Kidney glomerular epithelial cell (primary cell): ENCODE data around the gene HACD4.
A peak's percentile ranks its signal among the peaks of the same experiment; 100 is the strongest.

Experiments
- DNase-seq: peaks from one replicate; lab custom pipeline; 2025; lab: John Stamatoyannopoulos, UW

The HACD4 gene

GRCh38 chr9:21031091-21031807 lies at the start of gene HACD4:
HACD4 (minus strand) TSS chr9:21031640; CDS start chr9:21031590, 50 bp downstream.
- peak; percentile 44 for DNase-seq

- DNase-seq: no peak
Measured at GRCh38 chr9:21080793-21081192, 49.4 kb upstream of the HACD4 start.

GRCh38 chr9:21078702-21079101 lies 47.3 kb upstream of the HACD4 start:
- no peak for DNase-seq

DNA sequence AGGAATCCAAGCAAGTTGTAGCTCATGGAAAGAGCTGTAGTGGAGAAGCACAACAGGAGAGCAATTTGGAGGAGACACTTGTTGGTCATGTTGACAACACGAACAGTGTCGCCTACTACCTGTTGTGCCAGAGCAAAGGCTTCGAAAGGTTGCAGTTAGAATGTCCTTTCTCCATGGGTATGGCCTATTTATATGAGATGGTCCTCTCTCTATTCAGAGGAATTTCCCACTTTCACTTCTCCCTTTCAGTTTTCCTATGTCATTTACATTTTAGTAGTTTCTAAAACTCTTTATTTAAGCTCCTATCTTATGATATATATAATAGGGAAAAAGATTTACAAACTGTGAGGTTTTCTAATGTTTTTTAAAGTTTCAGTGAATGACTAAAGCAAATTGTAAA lies 46.3 kb upstream of the HACD4 start, which contains the start of gene IFNB1:
IFNB1 (minus strand) TSS at position 162 of the 400 bp plus-strand sequence; CDS start at position 89, 73 bp downstream.
- no peak for DNase-seq

- DNase-seq: no peak
Measured at GRCh38 chr9:21075484-21075883, 44.0 kb upstream of the HACD4 start.

GRCh38 chr9:21070906-21071305 lies 39.5 kb upstream of the HACD4 start:
- DNase-seq: no peak

GRCh38 chr9:21070171-21070571 lies 38.7 kb upstream of the HACD4 start:
- DNase-seq: peak; percentile 95

DNA sequence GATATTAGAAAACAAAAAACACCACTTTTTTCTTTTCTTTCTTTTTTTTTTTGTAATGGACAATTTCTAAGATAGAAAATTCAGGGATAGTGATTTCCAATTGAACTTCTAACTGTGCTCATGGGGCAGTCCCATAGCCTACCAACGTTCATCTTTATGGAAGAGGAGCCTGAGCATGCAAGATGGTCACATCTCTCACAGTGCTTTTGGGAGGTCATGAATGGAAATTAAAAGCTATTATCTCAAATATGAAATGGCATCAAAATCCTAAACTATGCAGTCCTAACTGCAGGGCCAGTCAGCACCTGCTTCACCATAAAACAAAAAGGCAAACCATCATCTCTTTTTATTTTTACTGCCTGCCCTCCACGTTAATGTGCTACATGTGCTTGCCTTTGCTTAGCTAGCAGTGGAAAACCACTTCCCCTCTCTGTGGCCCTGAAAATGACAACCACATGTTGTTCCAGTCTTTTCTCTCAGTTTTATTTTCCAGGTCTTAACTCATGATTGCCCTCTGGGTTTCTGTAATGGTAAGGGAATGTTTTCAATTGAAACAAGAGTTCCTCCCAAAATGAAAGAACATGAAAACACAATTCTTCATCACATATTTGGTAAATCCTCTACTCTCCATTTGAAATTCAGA lies 29.6 kb upstream of the HACD4 start:
- DNase-seq: no peak

GRCh38 chr9:21056931-21057330 lies 25.5 kb upstream of the HACD4 start:
- no peak for DNase-seq

- DNase-seq: no peak
Measured at GRCh38 chr9:21053851-21054250, 22.4 kb upstream of the HACD4 start.

GRCh38 chr9:21047281-21047691 lies 15.8 kb upstream of the HACD4 start:
- no peak for DNase-seq

- no peak for DNase-seq
Measured at GRCh38 chr9:21043841-21044240, 12.4 kb upstream of the HACD4 start.

GRCh38 chr9:21042466-21042865 lies 11.0 kb upstream of the HACD4 start:
- no peak for DNase-seq

DNA sequence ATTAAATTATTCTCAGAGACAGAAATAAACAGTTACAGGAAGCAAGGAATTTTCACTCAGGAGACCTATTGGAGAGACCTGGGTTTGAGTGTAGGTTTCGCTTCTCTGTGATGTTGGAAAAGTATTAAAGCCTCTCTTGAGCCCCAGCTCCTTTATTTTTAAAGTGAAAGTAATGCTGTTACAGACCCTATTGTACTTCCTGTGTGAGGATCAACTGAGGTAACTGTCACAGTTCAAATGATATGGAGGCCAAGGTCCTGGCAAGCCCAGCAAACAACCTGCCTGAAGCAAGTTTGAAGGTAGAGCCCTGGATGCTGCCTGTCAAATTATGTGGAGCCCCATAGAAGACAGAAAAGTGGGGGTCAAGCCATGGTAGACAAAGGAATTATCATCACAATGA lies 7.9 kb upstream of the HACD4 start:
- no peak for DNase-seq

GRCh38 chr9:21037278-21037677 lies 5.8 kb upstream of the HACD4 start:
- no peak for DNase-seq

GRCh38 chr9:21031808-21032183 lies 356 bp upstream of the HACD4 start:
- DNase-seq: no peak

- DNase-seq: peak; percentile 70
Measured at GRCh38 chr9:21030389-21031035, 928 bp downstream of the HACD4 start.

GRCh38 chr9:21029661-21030060 lies 1.8 kb downstream of the HACD4 start:
- DNase-seq: no peak

GRCh38 chr9:21028466-21028865 lies 3.0 kb downstream of the HACD4 start:
- no peak for DNase-seq

DNA sequence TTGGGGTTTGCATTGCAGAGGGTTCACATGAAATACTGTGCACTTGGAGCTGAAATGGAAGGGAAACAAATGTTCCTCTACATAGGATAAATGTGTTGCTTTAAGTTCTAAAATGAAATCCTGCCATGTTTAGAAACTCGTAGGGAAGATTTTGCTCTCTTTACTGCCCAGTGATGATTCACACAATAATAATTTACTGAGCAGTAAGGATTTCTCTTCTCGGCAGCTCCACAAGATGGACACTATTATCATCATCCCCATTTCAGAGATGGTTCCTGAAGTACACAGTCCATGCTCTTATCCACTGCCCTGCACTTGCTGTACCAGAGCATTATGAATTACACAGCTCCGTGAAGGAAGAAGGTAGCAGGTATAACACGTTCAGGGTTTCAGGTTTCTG lies 4.1 kb downstream of the HACD4 start:
- DNase-seq: no peak

DNA sequence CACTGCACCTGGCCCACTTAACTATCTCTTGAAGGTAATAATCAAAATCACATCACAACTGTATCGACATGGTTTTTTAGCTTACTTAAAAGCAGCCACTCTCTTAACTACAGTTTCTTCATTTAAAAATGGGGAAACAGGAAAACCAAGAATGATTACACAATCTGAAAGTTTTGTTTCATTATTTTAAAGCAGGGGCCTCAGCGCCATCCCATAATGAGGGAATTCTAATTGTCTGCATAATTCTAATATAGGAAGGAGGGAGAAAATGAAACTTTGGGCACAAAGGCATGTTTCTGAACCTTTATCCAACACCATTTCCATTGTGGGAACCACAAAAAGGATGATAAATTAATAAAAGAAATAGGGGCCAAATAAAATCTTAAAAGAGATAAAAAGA lies 7.6 kb downstream of the HACD4 start:
- no peak for DNase-seq

GRCh38 chr9:21018177-21018576 lies 13.3 kb downstream of the HACD4 start:
- no peak for DNase-seq
